Esophagus (tissue), 2 donors: ENCODE results near the gene KLHL6. TPM values are rescaled to one million over a fixed set of nuclear protein-coding genes. Genes with fewer than 3 reads are reported as not detected.
"Not testable (repeated sequence)": the region's sequence is repeated elsewhere in the genome, so short reads cannot be mapped to it uniquely, and the experiment has no call there.

Experiments
- H3K27ac ChIP-seq, 2 donors: one replicate each; pipeline ENCODE4 v1.5.1; 2013; ENCODE audit warnings: low read depth in 2 of 2, mild to moderate bottlenecking in 2 of 2, inconsistent platforms in 1 of 2, low read length in 1 of 2, moderate library complexity in 1 of 2
- H3K27me3 ChIP-seq, 2 donors: one replicate each; pipeline ENCODE4 v1.6.1; 2013; ENCODE audit warnings: low read length in 2 of 2, control low read depth in 1 of 2, mild to moderate bottlenecking in 1 of 2; ENCODE audit not compliant: insufficient read depth in 2 of 2, control insufficient read depth in 1 of 2
- H3K36me3 ChIP-seq, 2 donors: one replicate each; pipeline ENCODE4 v1.6.1; 2013; ENCODE audit warnings: low read length in 1 of 2; ENCODE audit not compliant: control insufficient read depth in 2 of 2, insufficient read depth in 2 of 2
- H3K4me1 ChIP-seq, 2 donors: one replicate each; pipeline ENCODE4 v1.6.1; 2013; ENCODE audit warnings: low read length in 1 of 2; ENCODE audit not compliant: control insufficient read depth in 2 of 2, insufficient read depth in 2 of 2
- H3K4me3 ChIP-seq, 2 donors: one replicate each; pipeline ENCODE4 v1.5.1; 2013; ENCODE audit warnings: low read length in 2 of 2, mild to moderate bottlenecking in 2 of 2, low read depth in 1 of 2, moderate library complexity in 1 of 2
- H3K9me3 ChIP-seq, 2 donors: one replicate each; pipeline ENCODE4 v1.6.1; 2013; ENCODE audit warnings: mild to moderate bottlenecking in 2 of 2, low read depth in 1 of 2, low read length in 1 of 2, moderate library complexity in 1 of 2; ENCODE audit not compliant: control insufficient read depth in 2 of 2, insufficient read depth in 1 of 2
- whole genome bisulfite sequencing, 2 donors: extraction: QIAGEN DNeasy Blood & Tissue Kit; methylation state at CpG; one replicate each; pipeline ENCODE4 v1.1.7; 2013; 5-methylcytosine and 5-hydroxymethylcytosine counted together
- polyA plus RNA-seq, 2 donors: library from polyadenylated mRNA; stranded (reverse); fragments of 200-250 nt; gene quantifications; one replicate each; pipeline ENCODE4 v1.2.3, GENCODE V29; 2013
- donor health status: healthy with polysubstance abuse.
- donor health status: Bipolar disorder and iron deficiency.

The KLHL6 gene
- polyA plus RNA-seq, 2 donors = 0.16 to 0.26 TPM

DNA sequence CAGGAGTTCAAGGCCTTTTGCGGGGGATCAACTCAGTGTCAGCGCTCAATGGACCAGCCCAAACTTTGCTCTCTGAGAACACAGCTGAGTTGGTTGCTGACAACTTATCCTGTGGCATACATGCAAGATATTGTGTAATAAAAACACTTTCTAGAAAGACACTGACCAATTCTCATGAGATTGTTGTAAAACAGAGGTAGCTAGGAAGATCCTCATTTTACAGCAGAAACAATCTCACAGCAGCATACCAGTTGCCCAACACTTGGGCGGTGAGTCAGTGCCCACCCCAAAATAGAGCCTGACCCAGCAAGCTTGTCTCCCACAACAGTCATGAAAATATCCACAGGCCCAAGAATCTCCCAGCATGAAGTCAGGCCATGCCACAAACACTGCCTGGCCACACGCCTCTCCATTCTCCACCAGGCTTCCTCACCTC, 18.2 kb downstream of the KLHL6 start:
- Histone ChIP-seq H3K9me3 (no peaks in the 10 kb centered on the region), H3K27ac (no peak overlapping the region), H3K36me3 (no peaks in the 10 kb centered on the region), H3K4me3 (no peak overlapping the region), H3K4me1 (no peaks in the 10 kb centered on the region), H3K27me3 (no peaks in the 10 kb centered on the region)
- 90 to 92% methylated on average over 4 of the region's 4 CpGs for whole genome bisulfite sequencing, 2 donors

DNA sequence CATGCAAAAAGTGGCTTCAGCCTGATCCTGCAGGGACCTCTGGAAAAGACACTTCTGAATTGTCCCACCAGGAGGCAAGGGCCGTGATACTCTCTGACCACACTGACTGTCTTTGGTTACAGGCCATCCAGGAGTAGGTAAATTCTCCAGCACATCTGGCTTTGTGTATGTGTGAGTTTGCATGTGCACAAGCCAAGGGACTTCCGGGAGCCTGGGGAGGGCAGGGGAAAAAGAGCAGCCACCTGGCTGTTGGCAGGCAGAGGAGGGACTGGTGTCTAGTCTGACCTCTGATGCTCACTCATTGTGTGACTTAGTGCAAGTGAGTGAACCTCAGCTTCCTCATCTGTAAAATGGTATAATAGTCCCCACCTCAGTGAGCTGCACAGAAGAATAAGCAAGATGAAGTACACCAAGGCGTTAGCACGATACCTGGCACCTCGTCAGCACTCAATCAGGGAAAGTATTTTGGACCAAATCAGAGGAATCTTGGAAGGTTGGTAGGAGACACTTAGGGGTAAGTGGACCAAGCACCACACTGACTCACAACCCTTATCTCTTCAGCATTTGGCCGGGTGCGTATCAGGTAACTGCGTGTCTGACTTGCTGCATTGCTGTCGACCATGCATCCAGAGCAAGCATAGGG, 19.1 kb downstream of the KLHL6 start:
- Histone ChIP-seq H3K4me1 (no peaks in the 10 kb centered on the region), H3K4me3 (no peak overlapping the region), H3K27ac (no peak overlapping the region), H3K9me3 (no peaks in the 10 kb centered on the region), H3K27me3 (no peaks in the 10 kb centered on the region), H3K36me3 (no peaks in the 10 kb centered on the region)
- WGBS, 2 donors = 90 to 94% methylated on average over 9 of the region's 9 CpGs

DNA sequence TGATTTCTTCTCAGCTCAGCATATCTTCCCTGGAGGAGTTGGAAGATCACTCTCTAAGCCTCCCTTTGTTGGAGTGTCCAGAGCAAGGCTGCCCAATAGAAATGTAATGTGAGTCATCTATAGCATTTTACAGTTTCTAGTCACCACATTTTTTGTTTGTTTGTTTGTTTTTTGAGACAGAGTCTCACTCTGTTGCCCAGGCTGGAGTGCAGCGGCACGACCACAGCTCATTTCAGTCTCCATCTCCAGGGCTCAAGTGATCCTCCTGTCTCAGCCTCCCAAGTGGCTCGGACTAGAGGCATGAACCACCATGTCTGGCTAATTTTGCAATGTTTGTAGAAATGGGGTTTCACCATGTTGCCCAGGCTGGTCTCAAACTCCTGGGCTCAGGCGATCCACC, 21.3 kb downstream of the KLHL6 start:
- H3K27ac ChIP-seq = no peak overlapping the region

DNA sequence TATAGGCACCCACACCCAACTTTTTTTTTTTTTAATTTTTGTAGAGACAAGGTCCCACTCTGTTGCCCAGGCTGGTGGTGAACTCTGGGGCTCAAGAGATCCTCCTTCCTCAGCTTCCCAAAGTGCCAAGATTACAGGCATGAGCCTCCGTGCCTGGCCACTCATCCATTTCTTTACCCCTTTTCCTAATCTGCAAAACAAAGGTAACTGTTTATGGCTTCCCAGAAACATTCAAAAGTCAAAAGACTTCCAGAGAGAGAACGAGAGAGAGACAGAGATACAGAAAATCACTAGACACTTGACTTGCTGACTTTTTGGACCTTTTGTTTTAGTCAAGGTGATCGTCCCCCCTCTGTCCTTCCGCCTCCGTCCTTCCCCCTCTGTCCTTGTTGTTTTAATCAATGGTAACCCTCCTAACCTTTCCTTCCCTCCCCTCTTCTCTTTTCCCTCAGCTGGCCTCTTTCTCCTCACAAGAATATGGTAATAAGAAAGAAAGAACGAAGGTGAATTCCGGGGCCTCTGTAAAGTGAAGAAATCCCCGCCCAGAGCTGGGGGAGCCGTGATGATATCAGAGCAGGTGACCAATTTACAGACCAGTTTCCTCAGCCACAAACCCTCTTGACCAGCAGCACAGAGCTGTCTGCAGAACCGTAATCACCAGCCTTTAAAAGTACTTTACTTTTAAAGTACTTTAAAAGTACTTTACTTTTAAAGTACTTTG, 21.9 kb downstream of the KLHL6 start:
- whole genome bisulfite sequencing, 2 donors = 54 to 63% methylated on average over 10 of the region's 10 CpGs
- Histone ChIP-seq H3K27me3 (no peaks in the 10 kb centered on the region), H3K36me3 (no peaks in the 10 kb centered on the region), H3K27ac (no peak overlapping the region), H3K9me3 (no peaks in the 10 kb centered on the region), H3K4me3 (no peak overlapping the region), H3K4me1 (no peaks in the 10 kb centered on the region)

More for the DNA sequence above, 21.3 kb downstream of the KLHL6 start:
- Histone ChIP-seq H3K4me3 (no peak overlapping the region), H3K9me3 (no peaks in the 10 kb centered on the region), H3K36me3 (no peaks in the 10 kb centered on the region), H3K27me3 (no peaks in the 10 kb centered on the region), H3K4me1 (no peaks in the 10 kb centered on the region)
- 93 to 96% methylated on average over 4 of the region's 4 CpGs for WGBS, 2 donors

DNA sequence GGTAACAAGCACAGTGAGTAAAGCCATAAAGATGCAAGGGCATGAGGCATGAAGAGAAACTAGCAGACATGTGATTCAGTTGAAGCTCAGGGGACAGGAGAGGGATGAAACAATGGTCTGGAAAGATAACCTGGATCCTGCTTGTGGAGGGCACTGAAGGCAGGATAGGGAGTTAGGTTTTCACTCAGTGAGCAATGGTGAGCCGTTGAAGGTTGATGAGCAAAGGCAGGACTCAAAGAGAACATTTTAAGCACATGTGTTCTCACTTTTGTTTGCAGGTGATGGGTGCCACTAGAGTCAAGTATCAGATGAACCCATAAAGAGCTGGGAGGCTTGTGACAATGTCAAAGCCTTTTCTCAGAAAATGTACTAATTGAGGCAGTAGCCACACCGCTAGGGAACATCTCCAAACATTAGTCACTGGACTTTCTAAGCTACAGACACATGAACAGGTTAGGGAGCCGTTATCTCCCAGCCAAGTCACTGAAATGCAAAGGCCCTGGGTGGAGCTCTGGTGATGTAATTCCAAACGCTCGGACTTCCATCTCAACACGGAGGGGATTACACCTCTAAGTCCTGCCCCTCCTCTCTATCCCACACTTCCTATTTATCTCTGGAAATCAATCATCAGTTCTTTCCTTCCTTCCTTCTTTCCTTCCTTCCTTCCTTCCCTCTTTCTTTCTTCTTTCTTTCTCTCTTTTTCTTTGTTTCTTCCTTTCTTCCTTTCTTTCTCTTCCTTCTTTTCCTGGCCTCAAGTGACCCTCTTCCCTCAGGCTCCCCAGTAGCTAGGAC, 22.7 kb downstream of the KLHL6 start:
- no peak overlapping the region for H3K4me3 ChIP-seq
- 48 to 53% methylated on average over 6 of the region's 6 CpGs for WGBS, 2 donors
- H3K27me3 ChIP-seq = no peaks in the 10 kb centered on the region
- H3K36me3 ChIP-seq = no peaks in the 10 kb centered on the region
- no peak overlapping the region for H3K27ac ChIP-seq
- no peaks in the 10 kb centered on the region for H3K4me1 ChIP-seq
- no peaks in the 10 kb centered on the region for H3K9me3 ChIP-seq

DNA sequence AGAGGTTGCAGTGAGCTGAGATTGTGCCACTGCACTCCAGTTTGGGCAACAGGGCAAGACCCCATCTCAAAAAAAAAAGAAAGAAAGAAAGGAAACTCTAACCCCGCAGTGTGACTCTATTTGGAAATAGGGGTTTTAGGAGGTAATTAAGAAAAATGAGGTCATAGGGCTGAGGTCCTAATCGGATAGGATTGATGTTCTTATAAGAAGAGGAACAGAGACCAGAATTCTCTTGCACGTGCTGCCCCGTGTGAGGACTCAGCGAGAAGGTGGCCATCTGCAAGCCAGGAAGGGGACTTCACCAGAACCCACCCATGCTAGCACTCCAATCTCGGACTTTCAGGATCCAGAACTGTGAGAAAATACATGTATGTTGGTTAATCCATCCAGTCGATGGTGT, 25.8 kb downstream of the KLHL6 start:
- no peaks in the 10 kb centered on the region for H3K27me3 ChIP-seq
- H3K4me1 ChIP-seq = no peaks in the 10 kb centered on the region
- no peaks in the 10 kb centered on the region for H3K9me3 ChIP-seq
- no peak overlapping the region for H3K4me3 ChIP-seq
- no peak overlapping the region for H3K27ac ChIP-seq
- 83 to 84% methylated on average over 7 of the region's 7 CpGs for WGBS, 2 donors
- H3K36me3 ChIP-seq = no peaks in the 10 kb centered on the region

DNA sequence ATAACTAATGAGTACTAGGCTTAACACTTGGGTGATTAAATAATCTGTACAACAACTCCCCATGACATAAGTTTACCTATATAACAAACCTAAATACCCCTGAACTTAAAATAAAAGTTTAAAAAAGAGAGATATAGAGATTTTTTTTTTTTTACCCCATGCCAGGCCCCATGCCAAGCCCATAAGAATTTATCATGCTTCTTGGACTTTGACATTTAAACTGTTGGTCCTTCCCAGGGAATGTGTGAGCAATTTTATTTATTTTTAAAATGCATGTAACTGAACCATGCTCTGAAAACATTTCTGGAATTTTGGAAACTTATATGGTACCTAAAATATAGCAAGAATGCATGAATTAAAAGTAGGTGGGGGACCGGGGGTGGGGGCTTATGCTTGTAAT, 26.3 kb downstream of the KLHL6 start:
- Histone ChIP-seq H3K27ac (no peak overlapping the region), H3K9me3 (no peaks in the 10 kb centered on the region), H3K36me3 (no peaks in the 10 kb centered on the region), H3K4me3 (no peak overlapping the region), H3K4me1 (no peaks in the 10 kb centered on the region), H3K27me3 (no peaks in the 10 kb centered on the region)
- 83 to 84% methylated on average over 1 of the region's 1 CpG for WGBS, 2 donors

DNA sequence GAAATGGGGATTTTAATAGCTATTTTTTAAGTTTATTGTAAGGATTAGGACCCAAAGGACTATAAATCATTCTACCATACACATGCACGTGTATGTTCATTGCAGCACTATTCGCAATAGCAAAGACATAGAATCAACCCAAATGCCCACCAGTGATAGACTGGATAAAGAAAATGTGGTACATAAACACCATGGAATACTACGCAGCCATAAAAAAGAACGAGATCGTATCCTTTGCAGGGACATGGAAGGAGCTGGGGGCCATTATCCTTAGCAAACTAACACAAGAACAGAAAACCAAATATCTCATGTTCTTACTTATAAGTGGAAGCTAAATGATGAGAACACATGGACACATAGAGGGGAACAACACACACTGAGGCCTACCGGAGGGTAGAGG, 26.7 kb downstream of the KLHL6 start:
- H3K36me3 ChIP-seq, H3K4me3 ChIP-seq, H3K27me3 ChIP-seq, H3K27ac ChIP-seq, H3K4me1 ChIP-seq, H3K9me3 ChIP-seq: not testable (repeated sequence)
- 95 to 98% methylated on average over 6 of the region's 6 CpGs for WGBS, 2 donors

DNA sequence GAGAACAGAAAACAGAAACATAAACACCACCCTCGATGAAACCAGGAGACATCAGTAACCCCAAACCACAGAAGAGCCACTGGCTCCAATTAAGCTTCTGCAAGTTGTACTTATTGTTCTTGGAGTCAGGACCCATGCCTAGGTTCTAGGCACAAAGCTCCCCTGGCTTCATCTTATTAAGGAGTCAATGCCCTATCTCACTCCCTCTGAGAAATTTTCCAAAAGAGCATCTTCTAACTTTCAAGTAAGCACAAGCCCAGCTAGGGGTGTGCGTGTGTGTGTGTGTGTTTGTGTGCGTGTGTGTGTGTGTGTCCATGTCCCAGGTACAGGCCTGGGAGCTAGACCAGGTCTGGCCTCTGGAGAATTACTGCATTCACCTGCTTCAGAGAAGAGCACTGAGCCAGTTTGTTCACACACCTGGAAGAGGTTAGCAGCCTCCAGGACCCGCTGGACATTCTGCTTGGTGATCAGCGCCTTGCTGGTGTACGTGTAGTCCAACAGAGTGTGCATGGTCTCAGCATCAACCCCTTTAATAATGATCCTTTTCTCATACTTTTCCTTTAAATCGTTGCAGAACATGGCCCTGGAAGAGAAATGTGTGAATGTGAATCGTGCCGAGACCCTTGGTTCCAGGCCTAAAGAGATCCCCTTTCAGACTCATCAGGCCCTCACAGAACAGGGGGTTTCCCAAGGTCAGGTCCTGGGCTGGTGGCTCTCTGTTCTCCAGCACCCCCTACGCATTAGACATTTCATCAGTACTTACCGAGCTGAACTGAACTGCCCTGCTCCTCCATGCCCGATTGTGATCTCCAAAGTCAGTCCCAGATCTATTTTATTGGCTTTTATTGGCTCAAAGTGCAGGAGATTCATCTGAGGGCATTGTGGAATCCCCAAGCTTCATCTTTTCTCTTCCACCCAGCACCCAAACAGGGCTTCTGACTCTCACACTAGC, 27.8 kb downstream of the KLHL6 start:
- Histone ChIP-seq H3K4me3 (no peak overlapping the region), H3K27me3 (no peaks in the 10 kb centered on the region), H3K27ac (no peak overlapping the region), H3K9me3 (no peaks in the 10 kb centered on the region), H3K36me3 (no peaks in the 10 kb centered on the region), H3K4me1 (peaks cover 0 to 2% of the 10 kb centered on the region in 2 donors)
- WGBS, 2 donors = 89 to 91% methylated on average over 12 of the region's 12 CpGs
